NT2/D1 (cell line): ENCODE measurements around the gene RNU4-1.
"Not testable (repeated sequence)": the region's sequence is repeated elsewhere in the genome, so short reads cannot be mapped to it uniquely, and the experiment has no call there.

ENCODE experiments used
- DNase-seq: peaks from one replicate; pipeline ENCODE4 v3.0.0-alpha.2; 2011; ENCODE audit warnings: low read depth, low spot score
- H3K27me3 ChIP-seq: 2 replicates; pipeline ENCODE4 v1.6.0; 2011; ENCODE audit warnings: mild to moderate bottlenecking; ENCODE audit not compliant: insufficient read length, insufficient read depth
- H3K36me3 ChIP-seq: 2 replicates; pipeline ENCODE4 v1.6.1; 2011; ENCODE audit warnings: mild to moderate bottlenecking, low read length, mixed read lengths; ENCODE audit not compliant: insufficient read depth, insufficient read length
- H3K4me1 ChIP-seq: 2 replicates; pipeline ENCODE4 v1.5.1; 2011; ENCODE audit not compliant: insufficient read depth, insufficient read length
- H3K4me3 ChIP-seq: 2 replicates; pipeline ENCODE4 v1.5.1; 2011; ENCODE audit warnings: low read depth; ENCODE audit not compliant: insufficient read length
- H3K9ac ChIP-seq: 2 replicates; pipeline ENCODE4 v1.6.0; 2011; ENCODE audit warnings: low read depth; ENCODE audit not compliant: insufficient read length
- H3K9me3 ChIP-seq: 2 replicates; pipeline ENCODE4 v1.5.1; 2011; ENCODE audit warnings: mild to moderate bottlenecking, low read length; ENCODE audit not compliant: insufficient read depth
- SUZ12 ChIP-seq: IDR thresholded peaks from 2 replicates; pipeline ENCODE4 v1.6.1; 2011; ENCODE audit not compliant: insufficient read length, insufficient read depth; ENCODE audit errors: extremely low read depth
- YY1 ChIP-seq: IDR thresholded peaks from 2 replicates; pipeline ENCODE4 v1.6.1; 2011; ENCODE audit not compliant: insufficient read length, insufficient read depth
- ZNF274 ChIP-seq: IDR thresholded peaks from 2 replicates; pipeline ENCODE4 v1.6.1; 2011; ENCODE audit warnings: mild to moderate bottlenecking, low read depth, low read length

The RNU4-1 gene

GRCh38 chr12:120292661-120293531 is at the start of gene RNU4-1:
Gene RNU4-1 (minus strand): TSS chr12:120293237.
- H3K4me3 ChIP-seq: peak within 1 kb of the TSS; percentile 37
- H3K27me3 ChIP-seq: no peaks in the 10 kb centered on the region
- peak within 1 kb of the TSS; percentile 79 for H3K9ac ChIP-seq
- DNase-seq: peak; percentile 92
- TF ChIP-seq YY1: no peak
- no peak for TF ChIP-seq ZNF274
- TF ChIP-seq SUZ12: no peak
- H3K36me3 ChIP-seq: no peaks in the 10 kb centered on the region
- no peaks in the 10 kb centered on the region for H3K4me1 ChIP-seq
- H3K9me3 ChIP-seq: no peaks in the 10 kb centered on the region

GRCh38 chr12:120342175-120343038 is 49.4 kb upstream of the RNU4-1 start:
- Histone ChIP-seq H3K9me3 (peaks cover 13% of the 10 kb centered on the region), H3K36me3 (peaks cover 48% of the 10 kb centered on the region), H3K4me1 (peaks cover 9% of the 10 kb centered on the region), H3K27me3 (no peaks in the 10 kb centered on the region), H3K4me3 (no peak overlapping the region), H3K9ac (no peak overlapping the region)
- no peak for TF ChIP-seq ZNF274
- TF ChIP-seq YY1: no peak
- no peak for TF ChIP-seq SUZ12
- no peak for DNase-seq

- DNase-seq: no peak
- Histone ChIP-seq H3K9ac (no peak overlapping the region), H3K9me3 (peaks cover 34% of the 10 kb centered on the region), H3K27me3 (no peaks in the 10 kb centered on the region), H3K4me1 (peaks cover 9% of the 10 kb centered on the region), H3K36me3 (peaks cover 22% of the 10 kb centered on the region), H3K4me3 (no peak overlapping the region)
- no peak for TF ChIP-seq ZNF274
- no peak for TF ChIP-seq SUZ12
- TF ChIP-seq YY1: no peak
Observed at GRCh38 chr12:120339256-120339655, 46.2 kb upstream of the RNU4-1 start.

GRCh38 chr12:120337730-120338129 is 44.7 kb upstream of the RNU4-1 start:
- Histone ChIP-seq H3K9me3 (peaks cover 34% of the 10 kb centered on the region), H3K9ac (no peak overlapping the region), H3K27me3 (no peaks in the 10 kb centered on the region), H3K36me3 (peaks cover 7% of the 10 kb centered on the region), H3K4me1 (peaks cover 5% of the 10 kb centered on the region), H3K4me3 (no peak overlapping the region)
- no peak for DNase-seq
- TF ChIP-seq SUZ12 (no peak), YY1 (no peak), ZNF274 (no peak)

- not testable (repeated sequence) for H3K27me3 ChIP-seq, H3K36me3 ChIP-seq, DNase-seq, H3K4me3 ChIP-seq, H3K4me1 ChIP-seq, H3K9ac ChIP-seq
- H3K9me3 ChIP-seq: peaks cover 34% of the 10 kb centered on the region
Observed at GRCh38 chr12:120336392-120336791, 43.4 kb upstream of the RNU4-1 start.

- not testable (repeated sequence) for DNase-seq, H3K4me3 ChIP-seq, H3K4me1 ChIP-seq, H3K27me3 ChIP-seq, H3K36me3 ChIP-seq, H3K9ac ChIP-seq
- peaks cover 34% of the 10 kb centered on the region for H3K9me3 ChIP-seq
Observed at GRCh38 chr12:120335447-120335846, 42.4 kb upstream of the RNU4-1 start.

- no peak for TF ChIP-seq ZNF274
- H3K9ac ChIP-seq: no peak overlapping the region
Observed at GRCh38 chr12:120332523-120332922, 39.5 kb upstream of the RNU4-1 start.

More at GRCh38 chr12:120332523-120332922, 39.5 kb upstream of the RNU4-1 start:
- Histone ChIP-seq H3K27me3 (no peaks in the 10 kb centered on the region), H3K4me1 (no peaks in the 10 kb centered on the region), H3K9me3 (peaks cover 21% of the 10 kb centered on the region), H3K4me3 (no peak overlapping the region), H3K36me3 (no peaks in the 10 kb centered on the region)
- DNase-seq: no peak
